GM19455 (cell line): Measurements from ENCODE around the gene GRID1.

ENCODE experiments used
- ATAC-seq: cut with Tn5 transposase; IDR thresholded peaks from one replicate; pipeline ENCODE4 v1.9.1; 2021; ENCODE audit not compliant: unreplicated experiment

GRID1 gene

DNA sequence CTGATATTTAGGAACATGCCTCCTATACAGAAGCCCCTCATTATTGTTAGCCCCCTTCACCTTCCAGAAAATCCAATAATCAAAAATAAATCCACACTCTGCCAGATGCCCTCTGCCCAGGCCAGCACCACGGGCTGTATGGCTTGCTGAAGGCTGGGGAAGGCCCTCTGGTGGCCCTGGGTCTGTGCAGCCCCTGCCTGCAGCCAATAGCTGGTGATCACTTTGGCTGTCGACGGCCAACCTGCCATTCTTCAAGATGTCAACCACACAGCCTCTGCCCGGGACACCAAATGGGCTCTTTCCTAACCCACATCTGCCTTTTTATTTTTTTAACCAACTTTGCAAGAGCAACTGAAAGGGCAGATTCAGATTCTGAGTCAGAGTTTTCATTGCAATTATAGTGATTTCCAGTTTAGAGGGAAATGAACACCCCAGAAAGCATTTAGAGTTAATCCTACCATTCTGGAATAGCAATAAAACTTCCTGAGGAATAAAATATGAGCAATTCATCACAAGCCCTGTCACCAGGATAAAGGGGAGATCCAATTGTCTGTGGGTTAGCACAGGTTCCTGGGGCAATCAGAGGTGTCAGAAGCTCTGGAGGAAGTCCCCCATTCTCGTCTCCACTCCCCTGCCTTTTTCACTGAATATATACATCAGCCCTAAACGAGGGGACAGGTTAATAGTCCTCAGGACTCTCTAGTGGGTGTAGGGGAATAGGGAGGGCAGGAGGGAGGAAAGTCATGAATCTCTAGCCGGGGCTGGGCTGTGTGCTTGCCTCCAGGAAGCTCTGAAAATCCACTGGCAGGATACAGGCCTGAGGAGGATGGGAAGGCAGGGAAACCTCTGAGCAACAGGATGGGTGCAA lies 211.3 kb downstream of the GRID1 start:
- no peak for ATAC-seq

DNA sequence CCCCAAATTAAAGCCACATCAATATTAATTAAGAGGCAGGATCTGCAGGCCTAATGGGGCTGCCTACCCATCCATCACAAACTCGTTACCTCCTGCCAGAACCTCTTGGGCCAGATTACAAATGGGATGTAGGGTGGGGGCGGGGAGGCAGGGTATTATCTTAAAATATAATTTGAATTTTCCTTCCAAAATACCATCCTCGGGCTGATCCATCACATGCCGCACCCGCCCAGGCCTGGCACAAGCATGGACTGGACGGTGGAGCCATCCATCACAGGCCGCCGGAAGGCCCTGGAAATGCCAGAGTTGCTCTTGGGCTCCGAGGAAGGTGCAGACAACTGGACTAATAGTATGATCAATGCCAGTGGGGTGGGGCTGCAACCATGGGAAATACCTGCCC lies 212.8 kb downstream of the GRID1 start:
- ATAC-seq: no peak

DNA sequence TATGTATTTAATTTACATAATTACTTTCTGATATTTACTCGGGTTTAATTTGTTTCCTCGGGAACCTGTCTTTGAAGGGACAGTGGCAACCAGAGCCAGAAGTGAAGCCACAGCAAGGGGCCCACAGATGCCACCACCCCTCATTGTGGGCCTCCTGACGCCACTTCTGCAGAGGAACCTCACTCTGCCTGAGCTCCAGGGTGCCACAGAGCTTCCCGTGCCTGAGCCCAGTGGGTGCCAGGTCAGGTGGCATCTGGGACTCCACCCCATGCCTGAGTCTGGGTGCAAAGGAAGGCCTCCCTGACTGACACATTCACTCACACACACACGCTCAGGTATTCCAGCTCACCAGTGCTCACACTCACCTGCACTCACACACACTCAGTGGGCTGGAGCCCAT lies 213.7 kb downstream of the GRID1 start:
- no peak for ATAC-seq

DNA sequence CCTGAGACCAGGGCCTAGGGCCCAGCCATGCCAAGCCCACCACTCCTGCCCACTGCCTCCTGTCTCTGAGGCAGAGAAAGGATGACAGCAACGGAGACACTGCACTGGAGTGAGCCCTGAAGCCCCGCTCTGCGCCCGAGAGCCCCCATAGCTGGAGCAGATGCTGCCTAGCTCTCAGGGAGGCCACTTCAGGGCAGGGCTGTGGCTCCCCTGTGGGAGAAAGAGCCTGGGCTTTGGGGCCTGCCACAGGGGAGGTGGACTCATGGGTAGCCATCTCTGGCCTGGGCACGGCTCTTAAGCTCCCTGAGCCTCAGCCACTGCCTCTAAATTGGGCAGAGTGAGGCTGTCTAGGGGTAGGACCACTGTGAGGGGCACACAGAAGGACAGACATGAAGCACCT lies 214.2 kb downstream of the GRID1 start:
- ATAC-seq: no peak

DNA sequence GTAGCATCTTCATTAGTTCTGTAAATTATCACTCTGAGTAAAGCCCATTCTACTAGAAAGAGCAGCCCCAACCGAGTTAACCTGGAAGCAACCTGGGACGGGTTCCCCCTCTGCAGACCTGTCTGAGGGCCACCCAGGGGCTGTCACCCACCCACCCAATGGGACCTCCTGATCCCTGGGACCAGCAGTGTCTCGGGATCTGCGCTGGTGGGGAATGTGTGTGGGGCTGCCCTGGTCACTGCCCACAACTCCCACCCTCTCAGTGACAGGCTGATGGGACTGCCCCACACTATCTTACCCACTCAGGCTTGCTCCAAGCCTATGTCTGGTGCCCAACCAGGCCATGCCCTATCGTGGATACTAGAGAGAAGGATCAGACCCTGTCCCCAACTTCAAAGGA lies 215.0 kb downstream of the GRID1 start:
- ATAC-seq: no peak

DNA sequence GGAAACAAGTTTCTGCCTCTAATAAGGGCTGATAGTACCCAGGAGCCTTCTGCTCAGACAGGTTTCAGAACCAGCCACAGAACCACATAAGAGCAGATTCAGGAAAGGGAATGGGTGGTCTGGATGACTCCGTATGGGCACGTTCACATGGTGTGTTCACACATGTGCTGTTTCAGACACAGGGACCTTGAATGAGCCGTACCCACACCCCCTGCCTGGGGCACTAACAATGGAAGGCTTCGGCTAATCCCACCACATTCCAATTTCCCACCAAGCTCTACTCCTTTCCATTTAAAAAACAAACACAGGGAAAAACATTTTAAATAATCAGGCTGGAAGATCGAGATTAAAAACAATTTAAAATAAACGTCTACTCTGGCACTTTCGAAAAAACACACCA lies 217.3 kb downstream of the GRID1 start:
- no peak for ATAC-seq

DNA sequence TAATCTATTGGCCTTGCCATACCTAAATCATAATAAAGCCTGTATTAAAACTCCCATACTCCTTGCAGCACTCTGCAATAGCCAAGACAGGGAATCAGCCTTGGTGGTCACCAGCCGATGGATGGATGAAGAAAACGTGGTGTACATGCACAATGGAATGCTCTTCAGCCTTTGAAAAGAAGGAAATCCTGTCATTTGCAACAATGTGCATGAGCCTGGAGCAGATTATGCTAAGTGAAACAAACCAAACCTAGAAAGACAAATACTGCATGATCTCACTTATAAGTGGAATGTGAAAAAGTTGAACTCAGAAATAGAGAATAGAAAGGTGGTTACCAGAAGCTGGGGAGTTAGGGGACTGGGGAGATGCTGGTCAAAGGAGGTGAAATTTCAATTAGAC lies 218.5 kb downstream of the GRID1 start:
- ATAC-seq: no peak

DNA sequence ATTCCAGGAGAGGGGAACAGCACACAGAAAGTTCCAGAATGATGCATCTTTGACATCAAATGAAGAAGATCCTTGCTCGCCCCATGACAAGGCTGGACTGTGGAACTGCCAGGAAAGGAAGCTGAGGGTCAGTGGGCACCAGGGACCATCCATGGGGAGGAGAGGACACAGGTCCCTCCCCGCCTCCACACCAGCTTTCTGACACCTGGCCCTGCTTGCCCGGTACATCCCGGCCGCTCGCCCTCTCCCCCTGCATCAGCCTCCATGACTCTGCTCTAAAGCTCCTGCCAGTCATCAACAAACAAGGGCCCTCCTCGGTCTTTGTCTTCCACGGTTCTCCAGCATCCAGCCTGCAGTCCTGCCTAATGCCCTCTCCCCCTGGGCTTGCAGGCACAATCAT lies 222.3 kb downstream of the GRID1 start:
- ATAC-seq: no peak

DNA sequence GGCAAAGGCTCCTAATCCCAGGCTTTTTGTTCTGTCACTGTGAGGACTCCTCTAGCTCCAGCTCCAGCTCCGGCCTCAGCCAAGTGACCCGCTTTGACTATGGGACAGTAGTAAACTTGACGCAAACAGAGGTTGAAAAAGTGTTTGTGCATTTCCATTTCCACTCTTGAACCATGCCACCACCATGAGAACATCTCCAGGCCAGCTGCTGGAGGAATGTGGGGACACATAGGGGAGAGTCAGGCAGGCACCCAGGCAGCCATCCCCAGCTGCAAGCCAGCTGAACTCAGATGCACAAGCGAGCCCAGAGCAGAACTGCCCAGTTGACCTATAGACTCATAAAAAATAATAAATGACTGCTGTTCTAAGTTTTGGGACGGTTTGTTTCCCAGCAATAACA lies 224.7 kb downstream of the GRID1 start:
- ATAC-seq: no peak

DNA sequence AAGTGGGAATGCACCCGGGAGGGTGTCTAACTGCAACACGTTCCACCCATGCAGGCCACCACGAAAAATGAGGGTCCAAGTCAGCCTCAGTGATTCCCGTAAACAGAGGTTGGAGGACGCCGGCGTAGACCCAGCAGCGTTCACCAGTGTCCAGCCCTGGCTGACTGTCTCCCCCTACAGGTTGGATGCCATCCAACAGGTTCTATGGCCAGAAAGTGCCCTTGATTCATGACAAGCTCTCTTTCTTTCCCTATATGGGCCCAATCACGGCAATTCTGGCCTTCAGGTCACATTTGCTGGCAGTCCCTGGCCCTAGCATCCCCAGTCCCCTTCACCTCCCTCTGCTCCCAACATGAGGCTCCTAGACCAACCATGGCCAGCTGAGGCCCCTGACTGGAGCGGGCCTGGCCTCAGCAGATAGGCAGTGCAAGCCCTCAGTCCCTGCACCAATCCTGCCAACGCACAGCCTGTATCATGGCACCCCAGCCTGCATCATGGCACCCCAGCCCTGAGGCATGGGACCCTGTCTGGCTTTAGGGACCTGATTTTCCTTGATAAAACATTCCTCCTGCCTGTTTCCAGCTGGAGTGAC lies 227.4 kb downstream of the GRID1 start:
- no peak for ATAC-seq

DNA sequence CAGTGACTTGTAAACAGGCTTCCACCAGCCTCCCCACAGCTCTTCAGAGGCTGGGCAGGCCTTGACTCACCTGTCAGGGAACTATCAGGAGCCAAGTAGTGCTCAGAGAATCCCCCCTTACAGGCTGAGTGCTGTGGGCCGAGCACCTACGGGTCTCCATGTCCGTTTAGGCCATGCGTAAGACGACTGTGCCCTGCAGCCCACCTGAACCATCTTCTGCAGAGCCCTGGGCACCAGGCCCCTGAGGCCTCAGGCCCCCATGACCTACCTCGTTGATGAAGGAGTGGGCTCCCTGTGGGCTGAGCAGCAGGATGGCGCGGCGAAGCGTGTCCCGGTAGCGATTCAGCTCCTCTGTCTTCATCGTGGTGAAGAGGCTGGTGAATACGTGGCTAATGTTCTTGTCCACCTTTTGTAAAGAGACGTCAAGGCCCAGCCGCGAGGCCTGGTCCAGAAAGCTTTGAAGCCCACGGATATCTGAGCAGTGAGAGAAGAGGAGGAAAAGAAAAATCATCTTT lies 228.0 kb downstream of the GRID1 start:
- no peak for ATAC-seq

DNA sequence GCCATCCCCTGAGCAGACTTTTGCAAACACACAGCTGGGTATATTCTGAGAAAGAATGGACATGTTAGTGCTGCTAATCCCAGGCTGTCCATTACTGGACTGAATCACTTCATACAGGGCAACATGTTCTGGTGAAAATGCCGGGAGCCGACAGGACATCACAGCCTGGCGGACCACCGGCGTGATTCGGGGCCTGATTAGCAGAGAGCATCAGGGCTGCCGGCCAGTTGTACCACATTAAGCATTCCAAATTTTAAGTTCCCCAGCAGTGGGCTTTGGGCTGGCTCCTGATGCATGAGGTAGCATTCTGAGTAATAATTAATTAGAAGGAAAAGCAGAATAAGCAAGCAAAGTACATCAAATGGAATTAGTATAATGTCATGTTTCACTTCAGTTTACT lies 229.0 kb downstream of the GRID1 start:
- ATAC-seq: no peak

DNA sequence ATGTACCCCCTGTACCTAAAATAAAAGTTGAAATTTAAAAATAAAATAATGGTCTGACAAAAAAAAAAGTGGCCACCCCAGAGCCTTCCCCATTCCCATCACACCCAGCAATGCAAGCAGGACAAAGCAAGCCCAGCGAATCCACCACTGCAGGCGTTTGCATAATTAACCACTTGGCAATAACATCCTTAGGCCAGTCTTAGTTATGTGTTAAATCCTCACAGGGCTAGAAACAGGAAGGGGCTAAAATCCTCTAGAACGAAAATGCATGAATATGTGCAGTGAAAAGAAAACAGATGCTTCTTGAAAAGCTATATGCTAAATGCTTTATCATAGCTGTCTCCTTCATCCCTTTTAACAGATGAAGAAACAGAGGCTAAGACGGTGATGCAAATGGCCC lies 229.7 kb downstream of the GRID1 start:
- no peak for ATAC-seq

DNA sequence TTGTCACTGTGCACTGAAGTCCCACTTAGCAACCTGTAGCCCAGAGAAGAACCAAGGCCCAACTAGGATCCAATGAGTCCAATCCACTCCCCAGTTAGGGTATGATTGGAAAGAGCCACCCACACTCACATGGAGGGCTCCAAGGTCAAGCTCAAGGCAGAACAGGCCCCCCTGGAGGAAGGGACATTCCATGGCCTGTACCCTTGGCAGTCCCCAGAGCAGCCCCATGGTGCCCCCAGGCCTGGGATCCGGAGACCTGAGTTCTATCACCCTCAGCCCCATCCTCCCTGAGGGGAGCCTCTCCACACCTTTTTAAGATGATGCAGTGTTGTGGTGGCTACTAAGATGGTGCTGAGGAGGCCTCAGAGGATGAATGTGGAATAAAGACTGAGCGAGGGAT lies 231.4 kb downstream of the GRID1 start:
- no peak for ATAC-seq

DNA sequence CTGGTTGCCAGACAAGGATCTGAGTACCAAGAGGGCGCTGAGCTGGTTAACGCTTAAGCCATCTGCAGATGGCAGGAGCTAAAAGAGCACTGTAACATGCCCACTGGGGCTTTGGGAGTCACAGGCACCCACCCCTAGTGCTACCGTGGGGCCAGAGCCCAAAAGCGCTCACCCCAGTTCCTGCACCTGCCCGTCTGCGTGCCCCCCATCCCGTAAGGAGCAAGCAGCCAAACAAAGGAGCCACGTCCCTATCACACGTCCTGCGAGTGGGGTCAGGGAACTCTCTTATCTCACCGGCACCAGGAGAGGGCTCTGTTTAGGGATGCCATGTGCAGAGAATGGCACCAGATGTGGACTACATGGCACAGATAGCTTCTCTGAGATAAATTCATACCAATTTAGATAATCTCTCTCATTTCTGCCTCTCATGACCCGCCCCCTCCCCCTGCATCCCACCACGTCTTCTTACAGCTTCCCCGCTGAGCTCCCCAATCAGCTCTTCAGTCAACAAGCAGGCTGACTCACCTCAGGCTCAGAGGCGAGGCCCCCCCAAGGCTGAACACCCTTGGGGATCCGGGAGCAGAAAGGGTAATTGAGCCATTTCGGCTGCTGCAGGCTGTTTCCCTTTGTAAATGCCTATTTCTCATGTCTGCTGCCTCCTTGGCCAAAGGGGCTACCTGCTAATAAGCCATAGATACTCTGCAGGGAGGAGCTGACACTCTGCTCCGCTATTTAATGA lies 235.7 kb downstream of the GRID1 start:
- ATAC-seq: no peak

DNA sequence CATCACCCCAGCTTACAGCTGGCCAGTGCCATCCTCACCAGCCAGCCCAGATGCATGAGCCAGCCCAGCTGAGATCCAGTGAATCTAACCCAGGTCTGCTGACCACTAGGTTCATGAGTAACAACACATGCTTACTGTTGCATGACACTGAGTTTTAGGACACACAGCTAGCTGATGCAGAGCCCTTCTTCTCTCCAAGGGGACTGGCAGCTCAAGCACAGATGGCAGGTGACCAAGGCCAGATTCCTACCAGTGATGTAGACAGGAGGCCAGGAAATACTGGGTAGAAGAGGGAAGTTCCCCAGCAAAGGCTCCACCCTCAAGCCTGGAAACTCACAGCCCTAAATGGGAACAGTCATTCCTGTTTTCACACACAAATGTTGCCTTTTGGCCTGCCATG lies 236.6 kb downstream of the GRID1 start:
- no peak for ATAC-seq

DNA sequence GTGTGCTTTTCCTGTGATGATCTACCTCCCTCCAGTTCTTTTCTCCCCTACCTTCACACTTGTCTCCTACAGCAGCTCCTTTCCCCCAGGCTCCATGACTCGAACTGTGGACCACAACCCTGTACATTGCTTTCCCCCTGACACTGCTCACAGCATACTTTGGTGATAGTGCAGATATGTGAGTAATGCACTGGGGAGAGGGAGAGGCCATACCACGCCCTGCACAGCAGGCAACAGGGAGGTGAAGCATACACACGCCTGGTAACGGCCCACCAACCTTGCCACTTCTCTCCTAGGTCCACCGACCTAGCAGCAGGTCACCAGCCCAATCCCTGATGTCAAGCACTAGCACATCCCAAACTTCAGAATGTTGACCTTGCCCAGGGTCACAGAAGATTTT lies 238.2 kb downstream of the GRID1 start:
- no peak for ATAC-seq

DNA sequence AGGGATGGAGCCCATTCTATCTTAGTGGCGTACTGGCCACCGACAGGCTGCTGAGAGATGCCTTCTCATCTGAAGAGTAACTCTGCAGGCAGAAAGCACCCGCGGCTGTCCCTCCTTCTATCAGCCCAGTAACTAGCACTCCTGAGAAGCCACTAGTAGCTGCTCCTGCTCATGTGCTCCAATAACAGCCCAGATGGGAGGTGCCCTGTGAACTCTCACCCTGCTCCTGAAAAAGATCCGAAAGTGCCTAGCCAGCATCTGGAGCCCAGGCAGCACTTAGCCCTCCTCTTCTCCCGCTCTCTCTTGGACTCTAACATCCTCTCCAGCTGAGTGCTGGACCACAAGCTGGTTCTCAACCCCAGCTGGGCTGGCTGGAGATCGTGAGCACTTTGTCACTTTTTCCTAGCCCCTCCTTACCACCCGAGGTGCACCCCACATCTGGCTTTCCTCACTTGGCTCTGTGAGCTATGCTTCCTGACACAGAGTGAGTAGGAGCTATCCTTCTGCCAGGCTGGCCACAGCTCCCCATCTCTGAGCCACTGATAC lies 239.2 kb downstream of the GRID1 start:
- no peak for ATAC-seq

DNA sequence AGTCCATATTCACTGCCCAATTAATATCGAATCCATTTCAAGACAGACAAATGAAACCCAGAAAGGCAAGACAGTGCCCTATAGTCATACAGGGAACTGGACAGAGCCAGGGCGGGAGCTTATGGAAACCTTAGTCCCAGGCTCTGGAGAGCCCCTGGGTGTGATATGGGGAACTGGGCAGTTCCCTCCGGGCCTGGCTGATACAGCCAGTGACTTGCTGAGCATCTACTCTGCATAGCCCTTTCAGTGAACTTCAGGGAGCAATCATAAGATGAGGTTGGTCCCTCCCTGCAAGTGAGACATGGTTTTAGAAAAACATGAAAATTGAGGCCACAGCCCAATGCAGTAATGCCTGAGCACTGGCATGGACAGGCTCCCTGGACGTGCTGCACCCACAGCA lies 241.9 kb downstream of the GRID1 start:
- ATAC-seq: no peak

DNA sequence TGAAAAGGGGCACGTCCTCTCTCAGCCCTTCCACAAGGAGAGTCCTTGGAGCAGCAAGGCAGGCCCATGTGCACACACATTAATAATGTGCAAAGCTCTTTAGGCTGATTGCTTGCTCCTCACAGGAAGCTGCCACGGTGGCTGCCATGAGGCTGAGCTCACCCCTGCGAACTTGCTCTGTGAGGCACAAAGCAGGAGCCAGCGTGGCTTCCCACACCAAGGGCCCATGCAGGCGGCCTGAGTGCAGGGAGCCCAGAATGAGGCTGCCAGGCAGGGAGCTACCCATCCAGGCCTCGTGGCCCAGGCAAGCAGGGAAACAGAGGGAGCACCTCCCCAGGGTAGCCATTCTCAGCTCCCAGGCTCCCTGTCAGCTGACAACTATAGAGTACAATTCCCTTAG lies 242.9 kb downstream of the GRID1 start:
- ATAC-seq: no peak

DNA sequence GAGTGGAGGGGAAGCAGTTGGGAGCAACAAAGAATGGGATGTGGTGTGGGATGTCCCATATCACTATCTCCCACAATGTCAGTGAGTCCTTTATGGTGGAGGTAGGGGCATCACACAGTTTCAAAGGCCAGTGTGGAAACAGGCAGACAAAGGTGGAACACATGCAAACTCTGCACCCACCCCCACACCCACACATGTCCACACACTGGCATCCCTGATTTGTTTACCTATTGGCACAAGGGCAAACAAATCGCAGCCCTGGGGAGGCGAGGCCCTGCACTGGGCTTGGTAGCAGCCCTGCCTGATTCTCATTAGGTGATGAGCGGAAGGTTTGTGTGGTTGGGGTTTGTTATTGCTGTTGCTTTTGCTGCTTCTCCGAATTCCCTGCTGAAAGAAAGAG lies 243.3 kb downstream of the GRID1 start:
- ATAC-seq: no peak

DNA sequence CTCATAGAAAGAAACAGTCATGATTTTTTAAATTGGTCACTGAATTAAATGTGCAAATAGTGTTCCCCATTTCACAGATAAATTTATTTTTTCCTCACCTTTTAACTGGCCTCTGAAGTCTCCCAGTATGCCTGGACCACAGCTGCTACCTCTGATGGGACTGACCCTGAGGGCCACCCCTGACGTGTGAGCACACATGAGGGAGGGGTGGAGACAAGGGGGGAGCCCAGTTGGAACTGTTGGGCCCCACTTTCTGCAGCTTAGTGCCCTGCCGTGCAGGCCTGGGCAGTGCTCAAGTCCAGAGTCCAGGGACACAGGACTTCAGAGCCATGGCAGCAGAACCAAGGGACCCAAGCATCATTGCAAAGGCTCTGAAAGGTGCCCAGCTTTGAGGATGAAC lies 243.9 kb downstream of the GRID1 start:
- no peak for ATAC-seq
